DMS 273 (cell line): Measurements from ENCODE around the gene SIDT2.
"Not testable (repeated sequence)": the region's sequence is repeated elsewhere in the genome, so short reads cannot be mapped to it uniquely, and the experiment has no call there.

Experiments used
- DNase-seq: peaks from one replicate; lab custom pipeline; 2025; ENCODE audit not compliant: unreplicated experiment; lab: John Stamatoyannopoulos, UW

SIDT2 gene

DNA sequence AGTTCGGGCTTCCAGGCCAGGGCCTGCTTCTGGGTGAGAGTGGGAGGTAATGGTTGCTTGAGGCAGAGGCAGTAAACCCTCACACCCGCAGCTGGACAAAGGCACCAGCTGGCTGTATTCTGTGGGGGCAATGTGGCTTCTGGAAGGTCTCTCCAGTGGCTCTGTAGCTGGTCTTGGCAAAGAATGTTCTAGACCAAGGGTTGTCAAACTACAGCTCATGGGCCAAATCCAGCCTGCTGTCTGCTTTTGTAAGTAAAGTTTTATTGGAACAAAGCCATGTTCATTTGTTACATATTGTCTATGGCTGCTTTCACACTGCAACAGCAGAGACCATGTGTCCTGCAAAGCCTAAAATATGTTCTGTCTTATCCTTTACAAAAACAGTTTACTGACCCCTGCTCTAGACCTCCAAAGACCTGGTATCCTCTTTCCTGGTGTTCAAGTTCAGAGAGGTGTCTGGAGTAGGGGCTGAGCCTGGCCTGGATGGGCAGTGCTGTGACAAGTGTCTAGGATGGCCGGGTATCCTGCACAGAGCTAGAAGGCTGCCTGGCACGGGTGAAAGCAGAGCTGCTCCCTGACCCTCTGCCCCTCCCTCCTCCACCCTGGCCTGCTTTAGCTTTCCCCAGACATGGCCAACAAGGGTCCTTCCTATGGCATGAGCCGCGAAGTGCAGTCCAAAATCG lies 24.0 kb downstream of the SIDT2 start:
- DNase-seq, result no peak

DNA sequence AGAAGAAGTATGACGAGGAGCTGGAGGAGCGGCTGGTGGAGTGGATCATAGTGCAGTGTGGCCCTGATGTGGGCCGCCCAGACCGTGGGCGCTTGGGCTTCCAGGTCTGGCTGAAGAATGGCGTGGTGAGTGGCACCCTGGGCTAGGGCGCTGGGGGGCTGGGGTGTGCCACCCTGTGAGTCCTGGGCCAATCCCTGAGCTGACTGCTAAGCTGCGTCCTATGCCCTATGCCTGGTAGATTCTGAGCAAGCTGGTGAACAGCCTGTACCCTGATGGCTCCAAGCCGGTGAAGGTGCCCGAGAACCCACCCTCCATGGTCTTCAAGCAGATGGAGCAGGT lies 24.5 kb downstream of the SIDT2 start:
- no peak for DNase-seq

GRCh38 chr11:117204283-117205080 lies 25.9 kb downstream of the SIDT2 start:
- DNase-seq, result no peak

DNA sequence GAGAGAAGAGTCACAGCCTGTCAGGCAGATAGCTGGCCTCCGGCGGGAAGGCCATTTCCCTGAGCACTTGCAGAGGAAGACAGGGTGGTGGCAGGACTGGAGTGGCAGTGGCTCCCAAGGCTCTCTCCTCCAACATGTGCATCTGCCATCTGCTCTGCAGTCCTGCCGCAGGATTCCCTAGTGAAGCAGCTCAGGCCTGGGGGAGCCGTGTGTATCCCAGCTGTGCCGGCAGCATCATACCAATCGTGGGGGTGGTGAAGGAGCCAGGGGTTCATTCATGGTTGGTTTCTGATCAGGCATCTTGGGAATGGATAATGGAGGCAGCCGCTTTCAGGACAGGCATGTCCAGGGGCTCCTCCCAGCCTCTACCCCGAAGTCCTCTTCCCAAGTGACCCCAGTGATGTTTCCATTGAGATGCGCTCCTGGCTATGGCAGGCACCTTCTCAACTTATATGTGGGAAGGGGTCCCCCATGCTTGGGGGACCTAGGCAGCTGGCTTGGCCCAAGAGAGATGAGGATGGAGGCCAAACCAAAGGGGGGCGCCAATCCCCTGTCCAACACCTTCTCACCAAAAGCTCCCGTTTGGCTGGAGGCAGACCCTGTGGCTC lies 26.8 kb downstream of the SIDT2 start:
- DNase-seq, result peak; percentile 38

DNA sequence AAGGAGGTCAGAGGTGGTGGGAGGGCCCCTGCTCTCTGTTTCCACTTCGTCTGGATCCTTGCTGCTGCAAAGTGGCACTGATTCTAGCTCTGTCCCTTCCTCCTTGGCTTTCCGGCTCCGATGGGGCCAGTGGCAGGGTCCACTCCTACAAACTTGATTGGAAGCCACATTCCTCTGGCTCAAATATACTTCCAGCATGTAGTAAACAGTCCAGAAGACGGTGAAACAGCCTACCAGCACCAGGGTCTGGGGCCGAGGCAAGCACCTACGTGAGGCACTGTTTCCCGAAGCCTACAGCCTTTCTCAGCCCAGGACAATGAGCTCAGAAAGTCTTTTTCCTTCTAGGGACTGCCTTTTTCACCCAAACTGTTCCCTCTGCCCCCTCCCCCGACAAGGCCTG lies 27.6 kb downstream of the SIDT2 start:
- DNase-seq, result not testable (repeated sequence)

DNA sequence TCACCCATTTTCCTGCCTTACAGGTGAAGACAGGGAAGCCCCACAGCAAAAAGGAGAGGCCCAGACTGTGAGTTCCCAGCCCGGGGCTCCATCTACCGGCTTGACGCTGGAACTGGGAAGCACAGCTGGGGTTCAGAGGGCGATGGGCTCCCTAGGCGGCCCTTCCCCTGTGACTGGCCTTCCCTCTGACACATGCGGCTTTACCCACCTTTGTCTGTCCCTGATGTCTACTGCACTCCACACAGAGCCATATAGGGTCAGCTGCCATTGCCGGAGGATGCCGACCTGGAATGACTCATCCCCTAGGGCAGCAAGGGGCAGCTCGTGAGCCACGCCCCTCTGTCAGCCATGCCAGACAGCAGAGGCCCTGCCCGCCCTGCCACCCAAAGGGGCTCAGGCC lies 28.3 kb downstream of the SIDT2 start:
- not testable (repeated sequence) for DNase-seq

DNA sequence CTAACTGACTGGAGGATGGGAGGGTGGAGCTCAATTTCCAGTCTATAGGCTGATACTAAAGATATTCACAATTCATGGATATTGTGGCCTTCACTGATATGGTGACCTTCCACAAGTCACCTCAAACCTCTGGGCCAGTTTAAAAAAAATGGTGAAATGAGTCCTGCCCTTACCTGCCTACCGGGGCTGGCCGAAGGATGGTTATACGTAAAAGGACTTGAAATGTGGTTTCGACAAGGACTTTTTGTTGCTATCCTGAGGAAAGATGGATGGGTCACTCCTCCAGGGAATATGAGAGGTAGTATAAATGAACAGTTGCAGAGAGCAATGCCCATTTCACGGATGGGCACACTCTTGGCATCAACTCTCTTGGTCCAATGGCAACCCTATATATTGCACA lies 28.9 kb downstream of the SIDT2 start:
- not testable (repeated sequence) for DNase-seq

- DNase-seq, result not testable (repeated sequence)
Observed at GRCh38 chr11:117208710-117209109, 30.2 kb downstream of the SIDT2 start.

DNA sequence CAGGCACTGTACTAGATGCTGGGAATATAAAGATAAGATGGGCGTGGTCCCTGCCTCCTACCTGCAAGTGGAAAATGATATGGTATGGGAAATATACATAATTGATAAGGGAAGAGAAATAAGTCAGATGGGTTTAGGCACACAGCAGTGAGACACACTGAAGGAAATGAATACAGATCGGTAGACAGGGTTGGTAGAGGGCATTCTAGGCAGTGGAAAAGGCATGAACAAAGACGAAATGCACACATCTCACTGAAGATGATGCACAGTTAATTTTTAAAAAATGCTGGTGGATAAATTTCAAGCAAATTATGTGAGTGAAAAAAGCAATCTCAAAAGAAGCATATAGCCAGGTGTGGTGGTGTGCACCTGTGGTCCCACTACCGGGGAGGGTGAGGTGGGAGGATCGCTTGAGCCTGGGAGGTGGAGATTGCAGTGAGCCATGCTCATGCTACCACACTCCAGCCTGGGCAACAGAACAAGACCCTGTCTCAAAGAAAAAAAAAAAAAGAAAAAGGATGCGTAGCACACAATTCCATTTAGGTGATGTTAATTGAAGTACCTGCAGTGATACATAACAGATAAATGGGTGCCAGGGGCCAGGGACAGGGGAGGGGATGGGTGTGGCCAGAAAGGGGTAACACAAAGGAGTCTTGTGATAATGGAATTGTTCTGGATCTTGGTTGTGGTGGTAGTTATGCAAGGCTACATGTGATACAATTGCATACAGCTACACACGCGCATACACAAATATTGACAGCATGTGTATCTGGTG lies 31.0 kb downstream of the SIDT2 start:
- not testable (repeated sequence) for DNase-seq

DNA sequence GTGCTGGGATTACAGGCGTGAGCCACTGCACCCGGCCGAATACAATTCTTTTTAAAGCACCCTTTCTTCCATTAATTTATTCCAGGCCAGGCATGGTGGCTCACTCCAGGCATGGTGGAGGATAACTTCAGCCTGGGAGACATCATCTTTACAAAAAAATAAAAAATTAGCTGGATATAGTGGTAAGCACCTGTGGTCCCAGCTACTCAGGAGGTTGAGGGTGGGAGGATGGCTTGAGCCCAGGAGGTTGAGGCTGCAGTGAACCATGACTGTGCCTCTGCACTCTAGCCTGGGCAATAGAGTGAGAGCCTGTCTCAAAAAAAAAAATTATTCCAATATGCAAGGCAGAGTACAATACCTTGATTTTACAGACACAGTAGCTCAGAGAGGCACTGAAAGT lies 32.1 kb downstream of the SIDT2 start:
- no peak for DNase-seq

DNA sequence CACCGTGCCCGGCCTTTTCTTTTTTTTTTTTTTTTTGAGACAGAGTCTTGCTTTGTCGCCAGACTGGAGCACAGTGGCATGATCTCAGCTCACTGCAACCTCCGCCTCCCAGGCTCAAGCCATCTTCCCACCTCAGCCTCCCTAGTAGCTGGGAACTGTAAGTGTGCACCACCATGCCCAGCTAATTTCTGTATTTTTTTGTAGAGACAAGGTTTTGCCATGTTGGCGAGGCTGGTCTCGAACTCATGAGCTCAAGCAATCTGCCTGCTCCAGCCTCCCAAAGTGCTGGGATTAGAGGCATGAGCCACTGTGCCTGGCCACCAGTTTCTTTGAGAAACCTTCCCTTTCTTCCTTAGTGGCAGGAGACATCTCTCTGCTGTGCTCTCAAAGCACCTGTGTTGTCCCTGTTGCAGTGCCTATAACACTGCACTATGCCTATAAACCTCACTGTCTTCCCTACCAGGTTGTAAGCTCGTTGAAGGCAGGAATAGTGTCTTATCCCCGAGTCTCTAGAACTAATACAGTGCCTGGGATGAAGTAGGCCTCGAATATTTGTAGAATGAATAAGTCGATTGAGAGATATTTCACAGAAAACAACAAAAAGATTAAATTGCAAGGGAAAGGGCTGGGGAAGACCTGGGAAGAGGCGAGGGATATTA lies 34.3 kb downstream of the SIDT2 start:
- no peak for DNase-seq

DNA sequence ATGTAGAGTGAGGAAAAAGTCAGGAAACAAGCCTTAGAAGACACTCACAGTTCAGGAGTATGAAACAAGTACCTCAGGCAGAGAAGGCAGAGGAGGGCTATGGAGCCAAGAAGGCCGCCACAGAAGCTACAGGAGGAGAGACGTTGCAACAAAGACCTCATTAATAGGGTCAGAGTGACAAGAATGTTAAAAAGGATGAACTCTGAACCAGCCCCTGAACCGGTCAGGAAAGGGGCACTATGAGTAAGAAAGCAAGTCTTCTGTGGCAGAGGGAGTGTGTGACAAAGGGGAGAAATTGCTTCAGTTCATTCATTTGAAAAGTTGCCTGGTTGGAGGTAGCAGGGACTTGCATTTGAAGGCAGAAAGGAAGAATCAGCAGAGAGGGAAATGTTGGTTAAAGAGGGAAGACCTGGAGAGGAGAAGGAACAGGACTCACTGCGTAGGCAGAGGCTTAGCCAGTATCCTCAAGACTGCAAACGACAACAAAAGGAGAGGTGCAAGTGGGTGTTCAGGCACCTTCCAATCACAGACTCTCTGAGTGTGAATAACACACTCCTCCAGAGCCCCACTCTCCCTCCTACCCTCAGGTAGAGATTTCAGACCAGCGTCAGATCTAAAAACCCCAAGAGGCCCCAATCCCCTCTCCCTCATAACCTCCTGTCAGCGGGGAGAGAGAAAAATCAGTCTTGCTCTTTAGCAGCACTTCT lies 36.0 kb downstream of the SIDT2 start:
- no peak for DNase-seq

- no peak for DNase-seq
Observed at GRCh38 chr11:117217141-117218084, 38.9 kb downstream of the SIDT2 start.

DNA sequence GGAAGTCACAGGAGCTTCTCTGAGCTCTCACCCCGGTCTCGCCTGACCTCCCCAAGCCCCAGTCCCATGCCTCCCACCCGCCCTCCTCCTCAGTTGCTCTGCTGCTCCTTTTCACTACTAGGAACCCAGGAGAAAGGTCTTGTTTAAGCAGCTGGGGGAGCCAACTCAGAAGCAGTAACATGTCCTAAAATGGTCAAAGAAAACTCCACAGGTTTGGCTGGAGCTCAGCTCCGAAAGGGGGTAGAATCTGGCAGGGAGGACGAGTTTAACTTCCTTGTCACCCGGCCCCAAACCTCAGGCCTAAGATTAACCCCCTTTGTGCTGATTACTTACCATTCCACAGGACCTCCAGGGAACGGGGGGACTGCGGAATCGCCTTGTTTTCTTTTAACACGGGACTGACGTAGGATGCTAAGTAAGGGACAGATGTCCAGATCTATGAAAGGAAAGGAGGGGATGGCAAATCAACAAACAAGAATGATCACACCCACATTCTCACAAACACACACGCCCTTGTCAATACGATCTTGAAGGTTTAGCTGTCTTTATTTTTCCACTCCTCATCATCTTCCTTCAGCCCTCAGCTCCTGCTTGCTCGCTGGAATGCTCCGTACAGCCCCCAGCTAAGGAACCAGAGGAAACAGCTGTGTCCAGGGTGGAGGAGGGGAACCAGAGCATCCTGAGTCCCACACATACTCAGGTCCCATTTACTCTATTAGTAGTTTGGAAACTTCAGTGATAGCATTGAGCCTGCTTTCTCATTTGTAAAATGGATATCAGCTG lies 39.8 kb downstream of the SIDT2 start:
- no peak for DNase-seq

DNA sequence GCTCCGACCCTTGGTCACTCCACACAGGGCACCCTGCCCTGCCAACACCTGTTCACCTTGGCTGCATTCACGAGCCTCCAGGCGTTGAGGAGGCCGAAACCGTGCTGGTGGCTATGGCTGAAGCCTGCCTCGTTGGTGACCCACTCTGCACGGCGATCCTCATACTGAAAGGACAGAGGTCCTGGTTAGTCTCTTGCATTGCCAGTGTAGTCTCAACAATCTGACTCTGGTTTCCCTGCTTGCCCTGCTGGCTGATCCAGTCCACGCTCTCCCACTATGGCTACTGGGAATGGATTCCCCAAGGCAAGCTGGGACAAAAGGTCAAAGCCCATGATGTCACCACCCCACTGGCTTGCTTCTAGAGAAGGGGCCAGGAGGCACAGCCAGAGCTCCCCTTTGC lies 40.5 kb downstream of the SIDT2 start:
- no peak for DNase-seq

- no peak for DNase-seq
Observed at GRCh38 chr11:117219455-117219854, 40.9 kb downstream of the SIDT2 start.

GRCh38 chr11:117219995-117220394 lies 41.5 kb downstream of the SIDT2 start:
- no peak for DNase-seq

- no peak for DNase-seq
Observed at GRCh38 chr11:117220568-117220967, 42.0 kb downstream of the SIDT2 start.
